ENCODE data around the gene NUTM2F.
"Not testable (repeated sequence)": the region's sequence is repeated elsewhere in the genome, so short reads cannot be mapped to it uniquely, and the experiment has no call there.

Gene NUTM2F, protein sequence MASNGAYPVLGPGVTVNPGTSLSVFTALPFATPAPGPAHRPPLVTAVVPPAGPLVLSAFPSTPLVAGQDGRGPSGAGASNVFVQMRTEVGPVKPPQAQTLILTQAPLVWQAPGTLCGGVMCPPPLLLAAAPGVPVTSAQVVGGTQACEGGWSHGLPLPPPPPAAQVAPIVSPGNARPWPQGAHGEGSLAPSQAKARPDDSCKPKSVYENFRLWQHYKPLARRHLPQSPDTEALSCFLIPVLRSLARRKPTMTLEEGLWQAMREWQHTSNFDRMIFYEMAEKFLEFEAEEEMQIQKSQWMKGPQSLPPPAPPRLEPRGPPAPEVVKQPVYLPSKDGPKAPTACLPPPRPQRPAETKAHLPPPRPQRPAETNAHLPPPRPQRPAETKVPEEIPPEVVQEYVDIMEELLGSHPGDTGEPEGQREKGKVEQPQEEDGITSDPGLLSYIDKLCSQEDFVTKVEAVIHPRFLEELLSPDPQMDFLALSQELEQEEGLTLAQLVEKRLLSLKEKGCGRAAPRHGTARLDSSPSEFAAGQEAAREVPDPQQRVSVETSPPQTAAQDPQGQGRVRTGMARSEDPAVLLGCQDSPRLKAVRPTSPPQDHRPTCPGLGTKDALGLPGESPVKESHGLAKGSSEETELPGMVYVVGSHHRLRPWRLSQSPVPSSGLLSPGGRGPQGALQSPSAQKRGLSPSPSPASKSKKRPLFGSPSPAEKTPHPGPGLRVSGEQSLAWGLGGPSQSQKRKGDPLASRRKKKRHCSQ

DNA sequence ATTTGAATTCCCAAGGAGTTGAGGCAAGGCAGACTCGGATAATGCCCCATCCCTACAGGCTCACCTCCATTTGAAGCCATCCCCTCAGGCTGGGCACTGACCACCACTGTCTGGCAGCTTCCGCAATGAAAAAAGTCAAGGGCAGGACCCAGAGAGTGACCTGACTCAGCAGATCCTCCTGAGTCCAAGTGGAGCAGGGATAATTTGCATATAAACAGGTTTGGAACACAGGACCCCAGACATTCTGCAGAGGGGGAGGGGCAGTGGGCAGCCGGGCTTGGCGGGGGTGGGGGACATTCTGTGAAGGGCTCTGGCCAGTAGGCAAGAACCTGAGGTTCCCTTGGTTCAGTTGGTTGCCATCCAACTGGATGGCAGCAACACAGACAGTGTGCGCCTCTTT, at the start of gene NUTM2F:
Gene NUTM2F, minus strand, starts transcription at position 101 of the 400 bp plus-strand sequence. Its CDS starts 21 bp downstream, at position 80.
- not testable (repeated sequence) for DNase-seq

DNA sequence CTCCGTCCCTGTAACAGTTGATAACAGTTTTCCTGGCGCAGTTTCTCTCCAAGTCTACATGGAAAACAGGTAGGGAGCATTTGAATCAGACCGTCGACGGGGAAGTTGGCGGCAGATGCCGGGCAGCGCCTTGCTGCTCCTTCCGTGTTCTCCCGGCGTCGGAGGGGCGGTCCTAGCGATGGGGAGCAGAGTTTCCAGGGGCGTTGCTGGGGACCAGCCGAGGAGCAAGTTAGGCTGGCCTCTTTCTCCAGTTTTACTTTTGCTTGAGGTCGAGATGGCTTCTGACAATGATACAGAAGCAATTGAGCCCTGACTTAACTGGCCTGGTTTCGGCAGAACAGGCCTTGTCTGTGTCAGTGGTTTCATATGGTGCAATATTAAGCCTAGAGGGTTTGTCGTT, 46.8 kb upstream of the NUTM2F start:
- not testable (repeated sequence) for DNase-seq

GRCh38 chr9:94374176-94375056, 46.0 kb upstream of the NUTM2F start:
- DNase-seq = peak; percentile 54

DNA sequence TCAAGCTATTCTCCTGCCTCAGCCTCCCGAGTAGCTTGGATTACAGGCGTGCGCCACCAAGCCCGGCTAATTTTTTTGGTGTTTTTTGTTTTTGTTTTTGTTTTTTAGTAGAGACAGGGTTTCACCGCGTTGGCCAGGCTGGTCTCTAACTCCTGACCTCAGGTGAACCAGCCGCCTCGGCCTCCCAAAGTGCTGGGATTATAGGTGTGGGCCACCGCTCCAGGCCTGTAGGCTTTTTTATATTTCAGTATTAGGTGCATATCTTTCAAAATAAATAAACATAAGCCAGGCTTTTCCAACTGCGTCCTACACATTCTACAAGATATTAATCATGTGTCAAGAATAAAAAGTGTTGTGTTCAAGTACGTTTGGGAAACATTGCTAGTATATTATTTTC, 45.3 kb upstream of the NUTM2F start:
- DNase-seq = not testable (repeated sequence)

GRCh38 chr9:94370266-94370665, 41.8 kb upstream of the NUTM2F start:
- DNase-seq = not testable (repeated sequence)

GRCh38 chr9:94364093-94364614, 35.7 kb upstream of the NUTM2F start:
- DNase-seq = not testable (repeated sequence)

- not testable (repeated sequence) for DNase-seq
These were observed 28.7 kb upstream of the NUTM2F start for GRCh38 chr9:94357158-94357557.

- not testable (repeated sequence) for DNase-seq
These were observed 23.7 kb upstream of the NUTM2F start for GRCh38 chr9:94351901-94352723.

DNA sequence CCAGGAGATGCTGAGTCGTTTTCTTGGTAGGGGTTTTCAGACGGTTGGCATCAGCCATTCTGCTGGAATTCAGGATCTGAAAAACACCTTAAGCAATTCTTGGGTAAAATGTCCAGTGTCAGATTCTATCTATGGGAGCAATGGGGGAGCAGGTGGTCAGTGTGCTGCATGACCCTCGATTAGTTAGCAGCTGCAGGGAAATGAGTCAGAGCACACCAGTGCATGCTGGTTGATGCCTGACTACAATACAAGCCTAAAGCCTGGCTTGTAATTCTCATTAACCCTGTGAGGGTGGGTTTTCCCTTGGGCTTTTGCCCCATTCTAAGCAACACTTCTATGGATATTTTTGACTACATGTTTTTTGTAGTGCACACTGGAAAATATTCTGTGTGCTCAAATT, 20.3 kb upstream of the NUTM2F start:
- DNase-seq = not testable (repeated sequence)

DNA sequence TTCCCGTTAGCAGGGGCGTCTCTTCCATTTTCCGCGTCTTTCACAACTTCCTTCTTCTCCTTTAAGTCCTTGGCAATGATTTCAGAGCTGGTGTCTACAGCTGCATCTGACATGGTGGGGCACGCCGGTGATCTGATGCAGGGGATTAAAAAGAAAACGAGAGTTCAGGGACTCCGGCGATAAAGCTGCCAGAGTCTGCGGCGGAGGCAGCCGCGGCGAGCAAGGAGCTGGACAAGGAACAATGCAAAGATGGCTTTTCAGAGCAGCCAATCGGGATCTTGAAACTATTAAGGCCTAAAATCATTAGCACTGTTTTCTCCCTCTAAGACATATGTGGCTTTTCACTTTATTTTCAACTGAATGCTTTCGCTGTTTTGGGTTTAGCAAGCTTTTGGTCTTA, 19.0 kb upstream of the NUTM2F start:
- DNase-seq = not testable (repeated sequence)

DNA sequence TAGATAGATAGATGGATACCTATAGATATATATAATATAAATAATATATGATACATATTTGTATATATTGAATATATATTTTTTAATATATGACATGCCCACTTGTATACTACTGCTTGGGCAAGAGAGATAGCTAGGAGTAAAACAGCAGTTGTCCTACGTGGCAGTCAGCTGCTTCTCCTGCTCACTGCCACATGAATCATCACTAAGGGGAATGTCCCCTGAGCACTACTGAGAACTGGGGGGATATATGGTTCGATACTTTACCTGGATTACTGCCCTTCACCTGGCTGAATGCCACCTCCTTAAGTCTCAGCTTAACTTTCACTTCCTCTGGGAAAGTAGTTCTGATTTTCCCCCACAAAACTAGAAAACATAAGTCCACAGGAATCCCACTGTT, 13.3 kb upstream of the NUTM2F start:
- DNase-seq = not testable (repeated sequence)

- not testable (repeated sequence) for DNase-seq
These were observed 12.3 kb upstream of the NUTM2F start for GRCh38 chr9:94340750-94341149.

- not testable (repeated sequence) for DNase-seq
These were observed 11.2 kb upstream of the NUTM2F start for GRCh38 chr9:94339657-94340056.

DNA sequence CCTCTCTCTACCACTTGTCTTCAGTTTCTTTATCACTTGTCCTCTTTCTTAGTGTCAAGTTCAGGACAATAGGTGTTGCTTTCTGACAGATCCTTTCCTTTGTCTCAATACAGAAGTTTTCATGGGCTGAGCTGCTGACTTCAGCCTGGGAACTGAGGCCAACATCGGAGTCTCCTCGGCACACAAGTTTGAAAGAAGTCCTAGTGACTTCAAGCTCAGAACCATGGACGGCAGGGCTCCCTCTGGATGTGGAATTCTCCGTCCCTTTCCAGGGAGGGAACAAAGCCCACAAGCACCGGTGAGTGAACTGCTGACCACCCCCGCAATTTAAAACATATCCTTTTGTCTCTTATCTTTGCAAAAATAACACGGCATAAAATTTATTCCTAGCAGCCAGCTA, 10.3 kb upstream of the NUTM2F start:
- not testable (repeated sequence) for DNase-seq

DNA sequence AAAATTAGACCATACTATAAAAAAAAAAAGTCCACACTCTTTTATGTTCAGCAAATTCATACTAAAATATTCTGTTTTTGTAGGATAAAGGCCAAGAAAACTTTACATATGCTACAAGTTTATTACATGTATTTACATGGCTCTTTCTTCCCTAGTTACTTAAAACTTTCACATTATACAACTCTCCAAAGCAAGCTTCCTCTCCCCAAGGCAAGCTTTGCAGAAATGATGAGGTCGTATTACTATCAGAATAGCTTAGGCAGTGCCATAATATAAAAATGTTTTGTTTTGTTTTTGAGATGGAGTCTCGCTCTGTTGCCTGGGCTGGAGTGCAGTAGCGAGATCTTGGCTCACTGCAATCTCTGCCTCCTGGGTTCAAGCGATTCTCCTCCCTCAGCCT, 8.0 kb upstream of the NUTM2F start:
- DNase-seq = not testable (repeated sequence)

- not testable (repeated sequence) for DNase-seq
These were observed 2.9 kb downstream of the NUTM2F start for GRCh38 chr9:94325583-94325982.

DNA sequence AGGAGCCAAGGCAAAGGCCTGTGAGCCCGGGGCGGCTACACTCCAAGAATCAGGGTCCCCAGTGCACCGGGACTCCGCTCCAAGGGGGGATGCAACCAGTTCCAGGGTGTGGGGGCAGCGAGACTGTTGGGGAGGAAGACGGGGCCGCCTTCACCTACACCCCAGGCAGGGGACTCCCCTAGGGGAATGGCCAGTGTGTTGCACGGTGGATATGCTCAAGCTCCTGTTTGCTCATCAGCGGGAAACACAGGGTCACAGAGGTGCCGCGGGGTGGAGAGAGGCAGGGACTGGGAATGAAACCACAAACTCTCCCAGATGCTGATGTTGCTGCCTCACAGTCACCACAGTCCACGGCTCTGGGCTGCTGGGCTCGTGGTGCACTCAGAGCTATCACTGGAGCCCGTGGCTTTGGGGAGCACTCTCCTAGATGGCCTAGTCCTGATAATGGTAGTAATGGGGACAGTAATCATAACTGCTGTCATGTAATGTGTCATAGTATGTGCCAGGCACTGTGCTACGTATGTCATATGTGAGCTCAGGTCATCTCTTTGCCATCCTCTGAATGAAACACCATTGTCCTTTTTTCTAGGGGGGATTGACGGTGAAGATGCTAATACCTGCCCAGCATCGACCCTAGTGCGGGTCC, 5.2 kb downstream of the NUTM2F start:
- DNase-seq = not testable (repeated sequence)

DNA sequence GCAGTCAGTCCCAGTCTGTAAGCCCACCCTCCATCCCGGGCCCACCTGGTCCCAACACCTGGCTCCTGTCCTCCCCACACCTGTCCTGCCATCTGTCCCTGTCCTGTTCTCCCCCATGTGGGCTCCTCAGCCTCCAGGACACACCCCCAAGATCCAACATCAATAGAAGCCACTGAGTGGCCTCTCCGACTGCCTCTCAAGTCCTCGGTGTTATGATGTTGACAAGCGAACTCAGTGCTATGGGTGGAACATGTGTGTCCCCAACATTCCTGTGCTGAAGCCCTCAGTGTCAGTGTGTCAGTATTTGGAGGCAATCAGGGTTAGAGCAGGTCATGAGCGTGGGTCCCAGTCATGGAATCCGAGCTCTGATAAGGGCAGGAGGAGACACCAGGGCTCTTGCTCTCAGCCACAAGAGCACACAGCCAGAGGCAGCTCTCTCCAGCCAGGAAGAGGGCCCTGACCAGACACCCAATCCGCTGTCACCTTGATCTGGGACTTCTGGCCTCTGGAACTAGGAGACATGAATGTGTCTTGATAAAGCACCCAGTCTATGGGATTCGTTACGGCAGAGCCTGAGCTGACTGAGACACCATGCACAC, 6.0 kb downstream of the NUTM2F start:
- DNase-seq = not testable (repeated sequence)

DNA sequence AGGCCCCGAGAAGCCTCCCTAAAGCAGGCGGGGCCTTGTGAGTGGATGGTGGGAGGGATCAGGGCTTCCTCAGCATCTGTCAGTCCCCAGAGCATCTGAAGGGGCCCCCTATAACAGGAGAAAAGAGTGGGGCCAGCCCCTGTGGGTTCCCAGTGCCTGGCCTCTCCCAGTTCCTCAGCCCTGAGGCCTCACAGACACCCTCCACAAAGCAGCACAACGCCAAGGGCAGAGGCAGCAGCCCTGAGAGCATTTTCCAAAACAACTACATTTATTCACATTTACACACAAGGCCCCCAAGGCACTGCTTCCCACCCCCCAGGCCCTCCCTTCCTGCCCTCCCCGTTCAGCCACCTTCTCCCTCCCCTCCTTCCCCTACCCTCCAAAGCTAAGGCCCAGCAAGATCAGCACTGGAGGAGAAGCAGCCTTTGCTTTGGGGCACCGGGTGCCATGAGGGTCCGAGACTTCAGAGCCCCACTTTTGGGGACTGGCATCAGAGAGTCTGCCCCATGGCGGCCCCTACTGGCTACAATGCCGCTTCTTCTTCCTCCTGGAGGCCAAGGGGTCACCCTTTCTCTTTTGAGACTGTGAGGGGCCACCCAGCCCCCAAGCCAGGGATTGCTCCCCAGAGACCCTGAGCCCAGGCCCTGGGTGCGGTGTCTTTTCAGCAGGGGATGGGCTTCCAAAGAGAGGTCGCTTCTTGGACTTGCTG, 10.3 kb downstream of the NUTM2F start:
- not testable (repeated sequence) for DNase-seq

GRCh38 chr9:94316236-94316635, 12.2 kb downstream of the NUTM2F start:
- DNase-seq = not testable (repeated sequence)

All from NCI-H1048 (cell line).